HG03064 (cell line): ENCODE measurements around the gene FGF14.

Experiments
- ATAC-seq: cut with Tn5 transposase; IDR thresholded peaks from one replicate; pipeline ENCODE4 v1.9.1; 2021; ENCODE audit warnings: low read depth; ENCODE audit not compliant: unreplicated experiment

FGF14 gene

DNA sequence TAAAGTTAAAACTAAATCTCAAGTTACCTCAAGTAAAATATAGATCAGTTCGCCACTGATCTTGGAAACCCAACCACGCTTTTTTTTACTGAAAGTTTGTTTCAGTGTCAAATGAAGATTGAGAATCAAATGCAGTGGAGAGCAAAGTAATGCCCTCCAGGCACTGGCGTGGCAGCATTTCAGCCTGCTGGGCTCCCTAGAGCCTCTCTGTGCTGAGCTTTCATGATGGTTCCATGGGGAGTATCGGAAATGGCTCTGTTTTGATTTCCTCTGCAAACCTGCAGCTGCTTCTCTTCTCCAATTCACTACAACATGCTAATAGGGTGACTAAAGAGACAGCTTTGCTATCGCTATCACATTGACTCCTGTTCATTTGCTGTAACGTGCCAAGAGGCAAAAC, 141.6 kb downstream of the FGF14 start:
- ATAC-seq: no peak

GRCh38 chr13:102255409-102255808, 146.4 kb downstream of the FGF14 start:
- ATAC-seq: no peak

GRCh38 chr13:102251817-102252216, 150.0 kb downstream of the FGF14 start:
- ATAC-seq: no peak

DNA sequence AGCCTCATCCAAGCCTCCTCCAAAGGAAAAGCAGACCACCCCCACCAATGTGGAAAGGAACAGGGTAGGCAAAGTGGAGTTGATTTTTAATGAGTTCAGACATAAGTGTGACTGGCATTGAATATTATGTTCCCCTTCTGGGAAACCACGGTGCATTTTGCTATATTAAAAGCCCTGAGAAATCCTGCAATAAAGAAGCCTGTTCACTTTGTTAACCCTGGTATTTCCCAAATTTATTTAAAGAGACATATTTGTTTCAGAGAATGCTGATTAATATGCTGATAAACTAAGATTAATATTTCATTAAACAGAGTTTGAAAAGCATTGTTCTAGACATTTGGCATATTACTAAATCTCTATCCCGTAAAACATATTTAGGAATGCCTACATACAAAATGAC, 151.4 kb downstream of the FGF14 start:
- no peak for ATAC-seq

DNA sequence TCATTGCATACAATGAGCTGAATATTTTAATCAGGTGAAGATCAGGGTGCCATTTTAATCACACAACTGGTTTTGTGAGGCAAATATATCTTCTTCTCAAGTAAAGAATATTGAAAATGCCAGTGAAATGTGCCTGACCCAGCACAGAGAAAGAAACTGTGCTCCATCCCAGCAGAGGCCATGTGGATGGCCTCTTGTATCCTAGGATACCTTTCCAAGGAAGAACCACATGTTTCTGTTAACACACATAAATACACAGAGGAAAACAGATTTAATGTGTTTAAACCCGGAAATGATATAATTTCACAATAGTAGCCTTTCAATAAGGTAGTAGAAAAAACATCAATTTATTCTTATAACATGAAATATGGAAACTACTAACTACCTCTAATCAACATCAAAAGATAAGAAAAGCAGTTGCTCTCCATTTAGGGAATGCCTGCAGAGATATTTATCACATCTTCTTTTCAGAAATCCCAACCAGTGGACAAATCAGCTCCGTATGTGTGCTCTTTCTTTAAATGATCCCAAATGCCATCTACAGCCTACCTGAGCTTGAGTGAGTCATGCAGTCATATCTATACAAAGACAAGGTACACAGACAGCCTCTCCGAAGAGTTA, 157.1 kb downstream of the FGF14 start:
- ATAC-seq: no peak

- ATAC-seq: no peak
Observed at GRCh38 chr13:102240110-102240509, 161.7 kb downstream of the FGF14 start.

DNA sequence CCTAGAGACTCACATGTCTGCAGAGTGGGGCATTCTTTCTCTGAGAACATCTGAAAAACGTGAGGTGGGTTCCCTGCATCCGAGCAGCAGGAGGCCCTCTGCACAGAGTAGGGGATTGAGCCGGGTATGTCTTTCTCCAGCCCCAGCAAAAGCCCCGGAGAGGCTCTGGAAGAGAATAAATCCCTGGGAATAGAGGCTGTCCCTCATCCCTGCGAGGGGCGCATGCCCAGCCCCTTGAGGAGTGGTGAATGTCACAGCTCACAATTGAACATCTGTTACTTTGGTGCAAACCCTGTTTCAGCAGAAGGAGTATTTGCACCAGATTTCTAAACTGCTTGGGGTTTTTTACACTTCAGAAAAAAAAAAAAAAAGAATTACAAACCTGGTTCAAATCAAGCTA, 164.6 kb downstream of the FGF14 start:
- ATAC-seq: no peak

GRCh38 chr13:102236830-102237229, 165.0 kb downstream of the FGF14 start:
- ATAC-seq: no peak

DNA sequence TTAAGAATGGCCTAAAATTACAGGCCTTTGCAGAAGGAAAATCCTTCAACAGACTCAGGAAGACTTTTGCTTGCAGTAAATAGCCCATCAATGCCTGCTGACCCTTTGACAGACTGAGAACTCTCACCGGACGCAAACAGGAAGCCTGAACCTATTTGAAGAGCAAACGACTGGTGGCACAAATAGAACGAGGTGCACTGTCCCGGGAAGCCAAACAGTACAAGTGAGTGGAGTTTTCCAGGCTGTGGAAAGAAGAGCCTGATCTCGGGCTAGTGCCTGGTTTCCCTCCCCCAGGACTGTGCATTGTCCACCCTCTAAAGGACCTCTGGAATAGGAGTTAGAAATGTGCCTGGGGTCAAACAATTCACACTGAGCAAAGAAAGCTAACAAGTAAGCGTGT, 165.5 kb downstream of the FGF14 start:
- ATAC-seq: no peak

- no peak for ATAC-seq
Observed at GRCh38 chr13:102235689-102236088, 166.2 kb downstream of the FGF14 start.

DNA sequence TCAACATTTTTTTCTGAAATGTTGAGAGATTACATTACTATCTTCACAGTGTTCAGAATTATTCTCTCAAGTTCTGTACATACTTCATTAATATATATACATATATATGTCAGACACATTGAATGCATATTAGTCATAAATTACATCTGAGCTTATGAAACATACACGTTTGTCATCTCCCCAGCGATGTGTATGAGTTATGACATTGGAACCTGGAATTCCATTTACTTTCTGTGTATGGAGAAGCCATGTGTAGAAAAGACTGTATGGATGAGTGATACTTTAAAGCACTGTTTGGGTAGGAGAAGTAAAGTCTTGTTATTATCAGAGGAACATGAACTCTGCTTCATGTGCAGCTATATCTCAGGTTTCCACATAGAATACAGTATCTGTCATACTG, 167.2 kb downstream of the FGF14 start:
- ATAC-seq: no peak

DNA sequence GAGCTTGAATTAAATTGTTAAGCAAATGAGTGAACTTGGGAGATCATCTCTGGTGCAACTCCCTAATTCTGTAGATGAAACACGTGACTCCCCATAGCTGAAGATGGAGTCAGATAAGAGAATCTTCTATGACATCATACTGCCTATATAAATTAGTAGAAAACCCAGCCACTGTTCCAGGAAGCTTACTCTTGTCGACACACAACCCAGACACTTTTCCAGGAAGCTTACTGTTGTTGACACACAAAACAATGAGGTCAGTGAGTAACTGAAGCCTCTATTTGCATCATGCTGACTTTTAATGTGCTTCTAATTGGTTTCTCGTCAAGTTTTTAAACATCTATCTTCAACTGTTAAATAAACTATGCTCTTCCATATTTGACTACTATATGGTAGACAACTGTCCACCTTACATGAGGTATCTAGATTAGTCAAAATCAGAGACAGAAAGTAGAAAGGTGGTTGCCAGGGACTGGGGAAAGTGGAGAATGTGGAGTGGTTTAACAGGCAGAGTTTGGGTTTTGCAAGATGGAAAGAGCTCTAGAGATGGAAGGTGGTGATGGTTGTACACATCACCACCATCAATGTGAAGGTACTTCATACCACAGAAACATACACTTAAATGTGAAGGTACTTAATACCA, 168.2 kb downstream of the FGF14 start:
- no peak for ATAC-seq

DNA sequence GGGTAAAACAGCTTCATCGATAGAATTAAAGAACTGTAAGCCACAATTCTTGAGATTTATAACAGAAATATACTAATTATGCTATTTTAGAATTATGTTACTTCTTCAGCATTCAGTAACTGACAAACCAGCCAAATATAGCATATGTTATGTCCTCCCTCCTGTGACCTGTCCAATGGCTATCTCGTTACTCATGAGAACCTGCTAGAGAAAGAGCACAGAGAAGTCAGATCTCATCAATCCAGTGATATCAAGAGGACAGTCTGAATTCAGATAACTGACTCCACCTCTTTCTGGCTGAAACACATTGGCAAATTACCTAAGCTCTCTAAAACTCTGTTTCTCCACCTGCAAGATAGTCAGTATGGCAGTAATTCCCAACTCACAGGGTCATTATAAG, 170.4 kb downstream of the FGF14 start:
- no peak for ATAC-seq

DNA sequence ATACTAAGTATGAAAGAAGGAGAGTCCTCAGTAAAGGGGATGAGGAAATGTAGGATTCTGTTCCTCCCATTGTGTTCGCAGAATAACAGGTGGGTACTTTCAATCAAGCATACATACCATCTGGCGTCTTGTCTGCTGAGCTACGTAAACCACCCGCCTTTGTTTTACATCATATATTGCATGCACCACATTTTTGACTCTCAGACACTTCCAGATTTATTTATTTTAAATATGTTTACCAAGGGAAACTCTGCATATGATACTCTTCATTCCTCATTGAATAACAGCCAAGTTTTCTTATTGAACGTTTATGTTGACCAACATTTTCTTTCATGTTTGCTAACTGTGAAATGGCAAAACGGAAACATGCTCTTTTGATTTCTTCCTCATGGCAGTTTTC, 174.1 kb downstream of the FGF14 start:
- no peak for ATAC-seq

DNA sequence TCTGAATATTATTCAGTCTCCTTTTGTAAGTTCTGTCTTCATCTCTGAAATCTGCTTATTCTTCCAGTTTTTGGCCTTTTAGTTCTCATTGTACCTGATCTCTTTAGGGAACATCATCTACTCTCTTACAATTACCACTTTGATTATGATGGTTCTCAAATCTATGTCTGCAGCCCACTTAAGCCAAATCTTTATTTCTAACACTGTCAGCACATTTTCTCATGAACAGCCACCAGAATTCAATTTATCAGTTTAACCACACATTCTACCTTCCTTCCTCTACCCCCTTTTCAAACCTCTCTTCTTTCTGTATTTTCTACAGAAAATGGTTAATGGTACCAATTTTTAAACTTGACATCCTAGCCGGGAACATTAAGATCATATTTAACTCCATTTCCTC, 175.3 kb downstream of the FGF14 start:
- no peak for ATAC-seq

GRCh38 chr13:102225892-102226291, 176.0 kb downstream of the FGF14 start:
- no peak for ATAC-seq

DNA sequence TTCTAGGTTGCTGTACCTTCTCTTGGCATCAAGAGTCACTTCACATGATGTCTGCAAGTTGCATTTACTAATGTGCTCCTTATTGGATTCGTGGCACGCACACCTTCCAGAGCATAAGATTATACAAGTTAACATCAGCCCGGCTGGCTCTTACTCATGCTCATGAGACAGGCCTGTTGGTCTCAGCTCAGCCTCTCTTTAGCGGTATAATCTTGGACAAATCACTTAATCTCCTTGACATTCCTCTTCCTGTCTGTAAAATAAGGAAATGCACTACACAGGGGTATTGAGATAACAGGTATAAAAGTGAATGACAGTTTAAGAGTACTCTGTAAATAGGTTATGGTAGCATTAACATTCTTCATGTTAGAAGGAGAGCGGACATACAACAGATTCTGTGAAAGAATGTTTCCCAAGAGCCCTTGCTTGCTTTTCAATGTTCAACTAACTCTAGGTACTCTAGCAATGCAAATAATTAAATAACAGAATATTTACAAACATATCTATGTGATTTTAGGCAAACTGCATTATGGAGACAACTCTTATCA, 181.1 kb downstream of the FGF14 start:
- ATAC-seq: no peak

DNA sequence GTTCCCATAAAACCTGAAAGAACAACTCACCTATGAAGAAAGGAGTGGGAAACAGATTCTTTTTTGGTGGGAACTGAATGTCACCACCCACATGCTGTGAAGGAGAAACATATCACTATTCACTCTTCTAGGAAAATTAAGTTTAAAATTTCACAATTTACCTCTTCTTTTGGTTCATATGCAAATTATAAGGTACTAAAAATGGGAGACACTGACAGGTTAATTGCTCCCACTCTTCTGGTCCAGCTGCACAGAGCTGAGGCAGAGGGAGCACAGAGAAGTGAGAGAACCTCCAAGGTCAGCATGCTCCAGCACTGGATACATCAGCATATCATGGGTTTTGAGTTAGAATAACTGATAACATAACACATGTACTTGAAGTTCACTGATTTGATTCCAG, 186.9 kb downstream of the FGF14 start:
- no peak for ATAC-seq

- ATAC-seq: no peak
Observed at GRCh38 chr13:102212729-102213128, 189.1 kb downstream of the FGF14 start.

- no peak for ATAC-seq
Observed at GRCh38 chr13:102208347-102208746, 193.5 kb downstream of the FGF14 start.

- no peak for ATAC-seq
Observed at GRCh38 chr13:102207680-102208342, 194.0 kb downstream of the FGF14 start.

DNA sequence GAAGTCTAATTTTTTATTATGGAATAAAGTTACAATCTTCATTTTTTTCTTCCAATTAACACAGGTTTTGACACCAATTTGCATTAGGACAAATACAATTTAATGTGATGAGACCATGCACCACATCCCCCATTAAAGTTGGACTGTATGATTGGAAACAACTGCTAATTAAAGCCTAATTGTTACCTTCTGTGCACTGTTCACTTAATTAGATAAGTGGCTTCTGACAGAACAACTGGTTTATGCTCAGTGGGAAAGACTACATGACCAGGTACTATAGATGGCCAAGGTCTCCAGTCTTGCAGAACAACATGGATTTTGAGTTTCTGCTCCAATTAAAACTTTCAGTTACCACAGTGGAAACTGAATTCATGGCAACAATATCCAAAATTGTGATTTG, 198.1 kb downstream of the FGF14 start:
- no peak for ATAC-seq
